Suprapubic skin (tissue), 3 donors: ENCODE results near the gene ETV6.

Experiments
- CTCF ChIP-seq, 2 donors: fragments of 200-600 bp in 1 of 2; fragments of 450-650 bp in 1 of 2; sonication (generic) in 1 of 2; IDR thresholded peaks; one replicate each; pipeline ENCODE4 v1.5.1; 2016 to 2019; ENCODE audit warnings: antibody characterized with exemption in 2 of 2, mild to moderate bottlenecking in 1 of 2, moderate library complexity in 1 of 2
- POLR2A ChIP-seq, 2 donors: fragments of 450-650 bp; IDR thresholded peaks; one replicate each; pipeline ENCODE4 v1.6.1; 2017; ENCODE audit warnings: antibody characterized with exemption in 2 of 2, mild to moderate bottlenecking in 2 of 2, moderate library complexity in 2 of 2

DNA sequence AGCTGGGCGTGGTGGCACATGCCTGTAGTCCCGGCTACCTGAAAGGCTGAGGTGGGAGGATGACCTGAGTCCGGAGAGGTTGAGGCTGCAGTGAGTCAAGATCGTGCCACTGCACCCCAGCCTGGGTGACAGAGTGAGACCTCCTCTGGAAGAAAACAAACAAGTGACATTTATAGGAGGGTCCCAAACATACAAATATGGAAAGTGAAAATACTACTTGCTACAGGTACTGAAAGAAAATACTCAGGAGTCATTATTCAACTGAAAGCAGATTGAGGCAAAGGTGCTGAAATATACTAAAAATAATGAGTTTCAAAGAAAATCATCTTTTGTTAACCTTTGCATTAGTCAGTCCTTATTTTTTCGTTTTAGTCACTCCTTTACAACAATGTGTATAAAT lies 53.5 kb downstream of the ETV6 start:
- TF ChIP-seq CTCF (IDR thresholded peaks at IDR 0.05) (no peak), POLR2A (IDR thresholded peaks at IDR 0.05) (no peak)
